ENCODE measurements around the gene SLC16A7. TPM values are rescaled to one million over a fixed set of nuclear protein-coding genes. Genes with fewer than 3 reads are reported as not detected.
A peak's percentile ranks its signal among the peaks of the same experiment; 100 is the strongest.

SLC16A7 gene
- total RNA-seq, 1 experiment from 2014 or later, result 23.7 TPM

- peak; percentile 21 for DNase-seq (ENCODE audit: low spot score)
Observed at GRCh38 chr12:59834659-59835474, 239.0 kb downstream of the SLC16A7 start.
